ENCODE measurements around the gene PARD3.

Gene PARD3

GRCh38 chr10:34232481-34232880 is 582.6 kb downstream of the PARD3 start:
- DNase-seq: no peak

- no peak for DNase-seq
Observed at GRCh38 chr10:34231441-34232180, 583.5 kb downstream of the PARD3 start.

- DNase-seq: no peak
Observed at GRCh38 chr10:34229917-34230316, 585.2 kb downstream of the PARD3 start.

GRCh38 chr10:34228066-34228465 is 587.0 kb downstream of the PARD3 start:
- no peak for DNase-seq

- DNase-seq: no peak
Observed at GRCh38 chr10:34224639-34225038, 590.5 kb downstream of the PARD3 start.

GRCh38 chr10:34223658-34224057 is 591.4 kb downstream of the PARD3 start:
- DNase-seq: no peak

- no peak for DNase-seq
Observed at GRCh38 chr10:34222359-34222758, 592.7 kb downstream of the PARD3 start.

- no peak for DNase-seq
Observed at GRCh38 chr10:34219753-34220548, 595.1 kb downstream of the PARD3 start.

GRCh38 chr10:34217524-34217923 is 597.6 kb downstream of the PARD3 start:
- no peak for DNase-seq

- DNase-seq: no peak
Observed at GRCh38 chr10:34216348-34216945, 598.6 kb downstream of the PARD3 start.

GRCh38 chr10:34213805-34214197 is 601.3 kb downstream of the PARD3 start:
- DNase-seq: no peak

GRCh38 chr10:34213193-34213804 is 601.8 kb downstream of the PARD3 start:
- no peak for DNase-seq

- DNase-seq: no peak
Observed at GRCh38 chr10:34207343-34207742, 607.8 kb downstream of the PARD3 start.

GRCh38 chr10:34206935-34207268 is 608.2 kb downstream of the PARD3 start:
- no peak for DNase-seq

- DNase-seq: no peak
Observed at GRCh38 chr10:34206078-34206934, 608.8 kb downstream of the PARD3 start.

- no peak for DNase-seq
Observed at GRCh38 chr10:34205452-34205851, 609.6 kb downstream of the PARD3 start.

GRCh38 chr10:34203966-34204630 is 611.0 kb downstream of the PARD3 start:
- DNase-seq: no peak

- DNase-seq: no peak
Observed at GRCh38 chr10:34200355-34200901, 614.7 kb downstream of the PARD3 start.

GRCh38 chr10:34198953-34199352 is 616.1 kb downstream of the PARD3 start:
- DNase-seq: no peak

- no peak for DNase-seq
Observed at GRCh38 chr10:34196058-34196433, 619.0 kb downstream of the PARD3 start.

GRCh38 chr10:34195364-34196057 is 619.6 kb downstream of the PARD3 start:
- no peak for DNase-seq

Measured in NCI-H2171 (cell line).